ENCODE measurements around the gene RCC2.

RCC2 gene

GRCh38 chr1:17416389-17416788 is 23.1 kb downstream of the RCC2 start:
- no peak overlapping the region for H3K4me3 ChIP-seq (ENCODE audit: low read depth, low read length)
- POLR2A ChIA-PET = no interaction called here
- peaks cover 75 to 100% of the 10 kb centered on the region in 2 experiments for H3K36me3 ChIP-seq (ENCODE audit: control insufficient read depth in 2 of 2, insufficient read depth in 1 of 2, low read length in 2 of 2)
- CTCF ChIA-PET = interaction anchor here (0.7 to 1.1 kb wide), 2 partner anchors 10 to 208 kb away, joined by 4 to 5 read pairs; no protein-coding TSS in a partner anchor
- H3K4me1 ChIP-seq (ENCODE audit: control insufficient read depth, insufficient read depth, low read length) = no peaks in the 10 kb centered on the region
- H3K9me3 ChIP-seq (ENCODE audit: control insufficient read depth, insufficient read depth, low read depth, low read length) = no peaks in the 10 kb centered on the region
- no peak for TF ChIP-seq ZFP41 (tag by site-specific recombination; IDR thresholded peaks at IDR 0.05; ENCODE audit: borderline replicate concordance)
- no peak for TF ChIP-seq ZNF433 (tag by site-specific recombination; IDR thresholded peaks at IDR 0.05; ENCODE audit: low read depth)
- TF ChIP-seq, protein P1, sequence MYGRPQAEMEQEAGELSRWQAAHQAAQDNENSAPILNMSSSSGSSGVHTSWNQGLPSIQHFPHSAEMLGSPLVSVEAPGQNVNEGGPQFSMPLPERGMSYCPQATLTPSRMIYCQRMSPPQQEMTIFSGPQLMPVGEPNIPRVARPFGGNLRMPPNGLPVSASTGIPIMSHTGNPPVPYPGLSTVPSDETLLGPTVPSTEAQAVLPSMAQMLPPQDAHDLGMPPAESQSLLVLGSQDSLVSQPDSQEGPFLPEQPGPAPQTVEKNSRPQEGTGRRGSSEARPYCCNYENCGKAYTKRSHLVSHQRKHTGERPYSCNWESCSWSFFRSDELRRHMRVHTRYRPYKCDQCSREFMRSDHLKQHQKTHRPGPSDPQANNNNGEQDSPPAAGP (tag by site-specific recombination; IDR thresholded peaks at IDR 0.05) = no peak
- TF ChIP-seq PRDM4 (tag by site-specific recombination; IDR thresholded peaks at IDR 0.05) = no peak
- TF ChIP-seq MZF1 (tag by site-specific recombination; IDR thresholded peaks at IDR 0.05; ENCODE audit: borderline replicate concordance) = no peak
- no peak for TF ChIP-seq PRDM10 (tag by site-specific recombination; IDR thresholded peaks at IDR 0.05)
- no peak for TF ChIP-seq ZNF544 (tag by site-specific recombination; IDR thresholded peaks at IDR 0.05)
- TF ChIP-seq OSR2 (tag by site-specific recombination; IDR thresholded peaks at IDR 0.05) = no peak
- TF ChIP-seq FEZF1 (tag by site-specific recombination; IDR thresholded peaks at IDR 0.05) = no peak
- no peak for TF ChIP-seq ZEB2 (tag by site-specific recombination; IDR thresholded peaks at IDR 0.05)
- TF ChIP-seq, protein P2, sequence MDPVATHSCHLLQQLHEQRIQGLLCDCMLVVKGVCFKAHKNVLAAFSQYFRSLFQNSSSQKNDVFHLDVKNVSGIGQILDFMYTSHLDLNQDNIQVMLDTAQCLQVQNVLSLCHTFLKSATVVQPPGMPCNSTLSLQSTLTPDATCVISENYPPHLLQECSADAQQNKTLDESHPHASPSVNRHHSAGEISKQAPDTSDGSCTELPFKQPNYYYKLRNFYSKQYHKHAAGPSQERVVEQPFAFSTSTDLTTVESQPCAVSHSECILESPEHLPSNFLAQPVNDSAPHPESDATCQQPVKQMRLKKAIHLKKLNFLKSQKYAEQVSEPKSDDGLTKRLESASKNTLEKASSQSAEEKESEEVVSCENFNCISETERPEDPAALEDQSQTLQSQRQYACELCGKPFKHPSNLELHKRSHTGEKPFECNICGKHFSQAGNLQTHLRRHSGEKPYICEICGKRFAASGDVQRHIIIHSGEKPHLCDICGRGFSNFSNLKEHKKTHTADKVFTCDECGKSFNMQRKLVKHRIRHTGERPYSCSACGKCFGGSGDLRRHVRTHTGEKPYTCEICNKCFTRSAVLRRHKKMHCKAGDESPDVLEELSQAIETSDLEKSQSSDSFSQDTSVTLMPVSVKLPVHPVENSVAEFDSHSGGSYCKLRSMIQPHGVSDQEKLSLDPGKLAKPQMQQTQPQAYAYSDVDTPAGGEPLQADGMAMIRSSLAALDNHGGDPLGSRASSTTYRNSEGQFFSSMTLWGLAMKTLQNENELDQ (tag by site-specific recombination; IDR thresholded peaks at IDR 0.05; ENCODE audit: low read depth) = no peak
- no peak overlapping the region for H3K27ac ChIP-seq (ENCODE audit: extremely low read depth, low read depth, low read length)

- H3K36me3 ChIP-seq (ENCODE audit: control insufficient read depth in 2 of 2, insufficient read depth in 1 of 2, low read length in 2 of 2) = peaks cover 70 to 100% of the 10 kb centered on the region in 2 experiments
- H3K4me3 ChIP-seq (ENCODE audit: low read depth, low read length) = no peak overlapping the region
- ChIA-PET CTCF (no interaction called here), POLR2A (no interaction called here)
- TF ChIP-seq ZNF701 (tag by site-specific recombination; IDR thresholded peaks at IDR 0.05) = no peak
- peak; percentile 49; the same call in 1 of the 2 replicates for TF ChIP-seq FEZF1 (tag by site-specific recombination; IDR thresholded peaks at IDR 0.05)
- peak; percentile 51; the same call in 1 of the 2 replicates for TF ChIP-seq SCRT2 (tag by site-specific recombination; IDR thresholded peaks at IDR 0.05)
- H3K4me1 ChIP-seq (ENCODE audit: control insufficient read depth, insufficient read depth, low read length) = no peaks in the 10 kb centered on the region
- H3K27ac ChIP-seq (ENCODE audit: extremely low read depth, low read depth, low read length) = no peak overlapping the region
- no peaks in the 10 kb centered on the region for H3K9me3 ChIP-seq (ENCODE audit: control insufficient read depth, insufficient read depth, low read depth, low read length)
These were observed 25.5 kb downstream of the RCC2 start for GRCh38 chr1:17414022-17414421.

All from HEK293 (cell line).